LNCaP clone FGC (cell line): Measurements from ENCODE around the gene VRK1.

Source experiments
- DNase-seq: peaks from one replicate; pipeline ENCODE4 v3.0.0-alpha.2; 2011; ENCODE audit warnings: low read depth
- H3K4me3 ChIP-seq: 2 replicates; pipeline ENCODE4 v1.5.1; 2011; ENCODE audit warnings: mild to moderate bottlenecking, low read depth, low read length, control low read depth
- TF ChIP-seq, protein P1 (sequence below): IDR thresholded peaks from 2 replicates; pipeline ENCODE4 v1.5.1; 2012; ENCODE audit warnings: mild to moderate bottlenecking; ENCODE audit not compliant: control insufficient read depth, insufficient read depth; ENCODE audit errors: extremely low read depth

VRK1 gene

GRCh38 chr14:96917442-96917963 is 120.3 kb downstream of the VRK1 start:
- TF ChIP-seq, protein P1, sequence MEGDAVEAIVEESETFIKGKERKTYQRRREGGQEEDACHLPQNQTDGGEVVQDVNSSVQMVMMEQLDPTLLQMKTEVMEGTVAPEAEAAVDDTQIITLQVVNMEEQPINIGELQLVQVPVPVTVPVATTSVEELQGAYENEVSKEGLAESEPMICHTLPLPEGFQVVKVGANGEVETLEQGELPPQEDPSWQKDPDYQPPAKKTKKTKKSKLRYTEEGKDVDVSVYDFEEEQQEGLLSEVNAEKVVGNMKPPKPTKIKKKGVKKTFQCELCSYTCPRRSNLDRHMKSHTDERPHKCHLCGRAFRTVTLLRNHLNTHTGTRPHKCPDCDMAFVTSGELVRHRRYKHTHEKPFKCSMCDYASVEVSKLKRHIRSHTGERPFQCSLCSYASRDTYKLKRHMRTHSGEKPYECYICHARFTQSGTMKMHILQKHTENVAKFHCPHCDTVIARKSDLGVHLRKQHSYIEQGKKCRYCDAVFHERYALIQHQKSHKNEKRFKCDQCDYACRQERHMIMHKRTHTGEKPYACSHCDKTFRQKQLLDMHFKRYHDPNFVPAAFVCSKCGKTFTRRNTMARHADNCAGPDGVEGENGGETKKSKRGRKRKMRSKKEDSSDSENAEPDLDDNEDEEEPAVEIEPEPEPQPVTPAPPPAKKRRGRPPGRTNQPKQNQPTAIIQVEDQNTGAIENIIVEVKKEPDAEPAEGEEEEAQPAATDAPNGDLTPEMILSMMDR, result no peak
- DNase-seq, result no peak
- H3K4me3 ChIP-seq, result no peak overlapping the region

DNA sequence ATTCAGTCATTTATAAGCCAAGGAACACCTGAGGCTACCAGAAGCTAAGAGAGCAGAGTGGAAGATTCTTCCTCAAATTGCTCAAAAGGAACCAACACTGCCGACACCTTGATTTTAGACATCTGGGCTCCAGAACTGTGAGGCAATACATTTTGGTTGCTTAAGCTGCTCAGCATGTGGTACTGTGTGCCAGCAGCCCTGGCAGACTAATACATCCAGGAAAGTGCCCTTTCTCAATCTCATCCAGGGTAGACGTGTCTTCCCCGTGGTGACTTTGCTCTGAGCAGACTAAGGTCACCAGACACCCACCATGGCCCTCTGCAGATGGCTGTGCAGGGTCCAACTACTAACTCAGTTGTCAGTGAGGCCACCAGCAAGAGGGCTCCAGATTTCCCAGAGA is 122.8 kb downstream of the VRK1 start:
- H3K4me3 ChIP-seq, result no peak overlapping the region
- TF ChIP-seq, protein P1, result no peak
- DNase-seq, result no peak

DNA sequence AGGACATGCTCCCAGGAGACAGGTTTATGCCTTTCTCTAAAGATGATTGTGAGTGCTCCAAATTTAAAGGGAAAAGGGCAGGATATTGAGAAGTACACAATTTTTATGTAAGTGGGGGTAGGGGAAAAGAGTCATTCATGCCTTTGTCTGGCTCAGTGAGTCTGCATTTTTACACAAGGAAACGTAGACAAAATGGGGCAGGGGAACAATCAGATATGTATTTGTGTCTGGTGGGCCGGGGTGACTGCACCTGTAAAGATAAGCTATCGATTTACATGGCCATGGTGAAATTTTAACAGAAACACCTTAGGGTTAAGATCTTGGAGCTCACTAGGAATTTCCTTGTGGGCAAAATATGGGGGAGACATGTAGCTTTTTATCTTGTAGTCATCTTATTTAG is 123.6 kb downstream of the VRK1 start:
- TF ChIP-seq, protein P1, result no peak
- DNase-seq, result no peak
- H3K4me3 ChIP-seq, result no peak overlapping the region

DNA sequence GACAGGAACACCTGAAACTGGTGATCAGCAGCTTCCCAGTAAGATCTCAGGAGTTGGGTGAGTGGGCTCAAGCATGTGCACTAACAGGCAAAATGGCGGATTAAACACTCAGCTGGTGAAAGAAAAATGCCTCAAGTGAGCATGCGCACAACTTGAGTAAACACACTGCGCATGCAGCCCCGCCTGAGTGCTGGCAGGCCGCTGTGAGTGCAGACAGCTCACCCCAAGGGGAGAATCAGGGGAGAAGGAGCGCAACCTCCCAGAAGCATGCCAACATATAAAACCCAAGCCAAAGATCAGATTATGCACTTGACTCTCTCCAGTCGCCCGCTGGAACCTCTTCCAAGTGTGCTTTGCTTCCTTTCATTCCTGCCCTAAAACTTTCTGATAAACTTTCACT is 125.8 kb downstream of the VRK1 start:
- TF ChIP-seq, protein P1, result no peak

GRCh38 chr14:96925422-96925821 is 128.2 kb downstream of the VRK1 start:
- H3K4me3 ChIP-seq, result no peak overlapping the region
- TF ChIP-seq, protein P1, result no peak
- no peak for DNase-seq

More for the DNA sequence above, 125.8 kb downstream of the VRK1 start:
- DNase-seq, result no peak
- H3K4me3 ChIP-seq, result no peak overlapping the region

DNA sequence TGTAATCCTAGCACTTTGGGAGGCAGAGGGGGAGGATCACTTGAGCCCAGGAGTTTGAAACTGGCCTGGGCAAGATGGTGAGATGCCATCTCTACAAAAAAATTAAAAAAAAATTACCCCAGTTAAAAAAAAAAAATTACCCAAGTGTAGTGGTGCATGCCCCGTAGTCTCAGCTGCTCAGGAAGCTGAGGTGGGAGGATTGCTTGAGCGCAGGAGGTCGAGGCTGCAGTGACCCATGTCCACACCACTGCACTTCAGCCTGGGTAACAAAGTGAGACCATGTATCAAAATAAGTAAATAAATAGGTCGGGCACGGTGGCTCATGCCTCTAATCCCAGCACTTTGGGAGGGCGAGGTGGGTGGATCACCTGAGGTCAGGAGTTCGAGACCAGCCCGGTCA is 128.8 kb downstream of the VRK1 start:
- TF ChIP-seq, protein P1, result no peak
- DNase-seq, result no peak
- no peak overlapping the region for H3K4me3 ChIP-seq

GRCh38 chr14:96928779-96929380 is 131.7 kb downstream of the VRK1 start:
- DNase-seq, result no peak
- no peak overlapping the region for H3K4me3 ChIP-seq
- TF ChIP-seq, protein P1, result no peak
